ENCODE data around the gene HCFC1R1.

Gene HCFC1R1

DNA sequence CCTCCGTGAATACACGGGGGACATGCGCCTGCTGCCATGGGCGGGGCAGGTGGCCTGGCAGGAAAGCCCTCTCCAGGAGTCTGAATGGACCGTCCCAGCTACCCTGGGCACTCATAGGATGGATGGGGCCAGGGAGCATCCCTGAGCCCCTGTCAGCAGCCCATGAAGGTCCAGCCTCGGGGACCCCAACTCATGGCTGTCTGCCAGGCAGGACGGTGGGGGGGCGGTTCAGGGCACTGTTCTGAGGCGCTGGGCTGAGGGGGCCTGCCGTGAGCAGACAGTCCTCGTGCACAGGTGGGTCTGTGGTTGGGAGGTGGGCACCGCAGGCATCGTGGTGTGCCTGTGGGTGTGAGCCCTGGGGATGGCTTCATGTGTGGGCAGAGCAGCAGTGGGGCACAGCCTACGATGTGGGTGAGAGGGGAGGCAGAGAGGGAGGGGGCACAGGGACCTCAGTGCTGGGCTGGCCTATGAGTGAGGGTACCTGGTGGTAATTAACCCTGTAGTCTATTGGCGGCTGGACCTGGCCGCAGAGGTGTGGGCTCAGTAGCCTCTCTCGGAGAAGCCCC lies 37.0 kb downstream of the HCFC1R1 start:
- Histone ChIP-seq H2AFZ (ENCODE audit: low read length) (no peak overlapping the region), H3K14ac (ENCODE audit: low read length) (peak overlapping the region; percentile 17)
- WGBS, 2 donors (ENCODE audit: extremely low coverage in 2 of 2, insufficient read length in 2 of 2, insufficient replicate concordance in 1 of 2), result no CpG with 5 or more reads among the region's 17 CpGs

DNA sequence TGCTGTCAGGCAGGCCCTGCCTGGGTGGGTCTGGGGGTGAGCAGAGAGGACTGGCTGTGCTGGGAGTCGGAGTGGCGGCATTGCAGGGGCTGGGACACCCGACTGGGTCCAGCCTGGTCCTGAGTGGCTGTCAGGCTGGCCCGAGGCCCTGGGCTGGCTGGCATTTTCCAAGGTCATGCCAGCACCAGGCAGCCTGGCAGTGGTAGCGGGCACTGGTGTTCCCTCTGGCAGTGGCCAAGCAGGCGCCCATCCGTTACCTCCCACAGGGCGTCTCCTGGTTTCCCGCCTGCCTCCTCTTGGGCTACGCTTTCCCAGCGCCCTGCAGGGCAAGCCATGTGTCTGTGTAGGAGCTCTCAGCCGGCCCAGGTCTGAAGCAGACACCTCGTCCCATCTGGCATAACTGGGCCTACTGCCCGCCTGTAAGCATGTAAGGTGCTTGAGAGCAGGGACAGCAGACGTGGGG lies 37.8 kb downstream of the HCFC1R1 start:
- Histone ChIP-seq H4K91ac (ENCODE audit: low read depth, low read length, poor library complexity) (no peak overlapping the region), H3K79me1 (ENCODE audit: low read depth, low read length) (no peaks in the 10 kb centered on the region), H3K4me2 (ENCODE audit: insufficient read depth, low read length, poor library complexity, severe bottlenecking) (no peak overlapping the region), H3K4ac (ENCODE audit: low read length) (no peak overlapping the region), H2BK12ac (ENCODE audit: low read length) (peak overlapping the region; percentile 96), H3K36me3 (replicated peaks in 1 of 2; ENCODE audit: control insufficient read depth in 2 of 2, insufficient read depth in 2 of 2, low read length in 2 of 2) (no peaks in the 10 kb centered on the region), H2AK5ac (ENCODE audit: low read depth, low read length) (peak overlapping the region; percentile 89), H3K27me3 (ENCODE audit: control insufficient read depth in 3 of 3, insufficient read depth in 3 of 3, low read depth in 1 of 3, low read length in 3 of 3) (peaks cover 0 to 66% (median 0%) of the 10 kb centered on the region in 3 experiments), H3K23ac (ENCODE audit: low read depth, low read length, poor library complexity) (peak overlapping the region; percentile 81), H3K27ac (replicated peaks; ENCODE audit: low read length) (no peak overlapping the region), H2AFZ (ENCODE audit: low read length) (no peak overlapping the region), H3K18ac (ENCODE audit: low read length) (peak overlapping the region; percentile 28), H3K4me1 (ENCODE audit: control insufficient read depth in 2 of 2, insufficient read depth in 1 of 2, low read depth in 1 of 2, low read length in 2 of 2) (peaks cover 8 to 14% of the 10 kb centered on the region in 2 donors), H2BK15ac (ENCODE audit: low read length) (peak overlapping the region; percentile 54), H2BK5ac (ENCODE audit: low read length) (peak overlapping the region; percentile 19), H3K9ac (ENCODE audit: low read depth, low read length, poor library complexity) (no peak overlapping the region), H3K9me3 (replicated peaks in 1 of 2; ENCODE audit: control insufficient read depth in 2 of 2, insufficient read depth in 1 of 2, low read depth in 1 of 2, low read length in 2 of 2) (no peaks in the 10 kb centered on the region), H3K4me3 (ENCODE audit: low read length in 2 of 2) (no peak overlapping the region), H3K14ac (ENCODE audit: low read length) (peak overlapping the region; percentile 89), H2BK120ac (ENCODE audit: low read depth, low read length) (no peak overlapping the region), H4K8ac (ENCODE audit: low read depth, low read length) (no peak overlapping the region)
- no CpG with 5 or more reads among the region's 15 CpGs for WGBS, 2 donors (ENCODE audit: extremely low coverage in 2 of 2, insufficient read length in 2 of 2, insufficient replicate concordance in 1 of 2)
- no peak for DNase-seq (ENCODE audit: low spot score)

More for the DNA sequence above, 37.0 kb downstream of the HCFC1R1 start:
- Histone ChIP-seq H3K23ac (ENCODE audit: low read depth, low read length, poor library complexity) (no peak overlapping the region), H4K8ac (ENCODE audit: low read depth, low read length) (no peak overlapping the region), H4K91ac (ENCODE audit: low read depth, low read length, poor library complexity) (no peak overlapping the region), H3K4me2 (ENCODE audit: insufficient read depth, low read length, poor library complexity, severe bottlenecking) (no peak overlapping the region), H3K27me3 (ENCODE audit: control insufficient read depth in 3 of 3, insufficient read depth in 3 of 3, low read depth in 1 of 3, low read length in 3 of 3) (peaks cover 0 to 74% (median 0%) of the 10 kb centered on the region in 3 experiments), H2BK12ac (ENCODE audit: low read length) (no peak overlapping the region), H3K36me3 (replicated peaks in 1 of 2; ENCODE audit: control insufficient read depth in 2 of 2, insufficient read depth in 2 of 2, low read length in 2 of 2) (no peaks in the 10 kb centered on the region), H2BK120ac (ENCODE audit: low read depth, low read length) (no peak overlapping the region), H3K4me1 (ENCODE audit: control insufficient read depth in 2 of 2, insufficient read depth in 1 of 2, low read depth in 1 of 2, low read length in 2 of 2) (peaks cover 4 to 7% of the 10 kb centered on the region in 2 donors), H3K18ac (ENCODE audit: low read length) (peak overlapping the region; percentile 48), H3K4ac (ENCODE audit: low read length) (no peak overlapping the region), H2AK5ac (ENCODE audit: low read depth, low read length) (peak overlapping the region; percentile 88), H2BK15ac (ENCODE audit: low read length) (peak overlapping the region; percentile 54), H3K9ac (ENCODE audit: low read depth, low read length, poor library complexity) (peak overlapping the region; percentile 2), H3K27ac (replicated peaks; ENCODE audit: low read length) (no peak overlapping the region), H3K4me3 (ENCODE audit: low read length in 2 of 2) (no peak overlapping the region), H2BK5ac (ENCODE audit: low read length) (peak overlapping the region; percentile 53), H3K9me3 (replicated peaks in 1 of 2; ENCODE audit: control insufficient read depth in 2 of 2, insufficient read depth in 1 of 2, low read depth in 1 of 2, low read length in 2 of 2) (no peaks in the 10 kb centered on the region), H3K79me1 (ENCODE audit: low read depth, low read length) (no peaks in the 10 kb centered on the region)
- no peak for DNase-seq (ENCODE audit: low spot score)

GRCh38 chr16:2985462-2985861 lies 38.3 kb downstream of the HCFC1R1 start:
- H3K36me3 ChIP-seq (replicated peaks in 1 of 2; ENCODE audit: control insufficient read depth in 2 of 2, insufficient read depth in 2 of 2, low read length in 2 of 2), result no peaks in the 10 kb centered on the region
- peak overlapping the region; percentile 81 for H3K23ac ChIP-seq (ENCODE audit: low read depth, low read length, poor library complexity)
- H3K18ac ChIP-seq (ENCODE audit: low read length), result no peak overlapping the region
- no peak overlapping the region for H3K27ac ChIP-seq (replicated peaks; ENCODE audit: low read length)
- no CpG with 5 or more reads among the region's 9 CpGs for WGBS, 2 donors (ENCODE audit: extremely low coverage in 2 of 2, insufficient read length in 2 of 2, insufficient replicate concordance in 1 of 2)
- H3K9me3 ChIP-seq (replicated peaks in 1 of 2; ENCODE audit: control insufficient read depth in 2 of 2, insufficient read depth in 1 of 2, low read depth in 1 of 2, low read length in 2 of 2), result no peaks in the 10 kb centered on the region
- no peak overlapping the region for H3K4me2 ChIP-seq (ENCODE audit: insufficient read depth, low read length, poor library complexity, severe bottlenecking)
- no peak overlapping the region for H2AFZ ChIP-seq (ENCODE audit: low read length)
- peaks cover 0 to 62% (median 0%) of the 10 kb centered on the region in 3 experiments for H3K27me3 ChIP-seq (ENCODE audit: control insufficient read depth in 3 of 3, insufficient read depth in 3 of 3, low read depth in 1 of 3, low read length in 3 of 3)
- no peak for DNase-seq (ENCODE audit: low spot score)
- no peak overlapping the region for H3K4me3 ChIP-seq (ENCODE audit: low read length in 2 of 2)
- no peak overlapping the region for H4K91ac ChIP-seq (ENCODE audit: low read depth, low read length, poor library complexity)
- H3K14ac ChIP-seq (ENCODE audit: low read length), result no peak overlapping the region
- no peak overlapping the region for H2BK120ac ChIP-seq (ENCODE audit: low read depth, low read length)
- H3K9ac ChIP-seq (ENCODE audit: low read depth, low read length, poor library complexity), result peak overlapping the region; percentile 32
- H4K8ac ChIP-seq (ENCODE audit: low read depth, low read length), result no peak overlapping the region
- H2BK15ac ChIP-seq (ENCODE audit: low read length), result peak overlapping the region; percentile 54
- peaks cover 8 to 17% of the 10 kb centered on the region in 2 donors for H3K4me1 ChIP-seq (ENCODE audit: control insufficient read depth in 2 of 2, insufficient read depth in 1 of 2, low read depth in 1 of 2, low read length in 2 of 2)
- H2AK5ac ChIP-seq (ENCODE audit: low read depth, low read length), result peak overlapping the region; percentile 89
- H3K4ac ChIP-seq (ENCODE audit: low read length), result no peak overlapping the region
- H2BK12ac ChIP-seq (ENCODE audit: low read length), result peak overlapping the region; percentile 96
- peak overlapping the region; percentile 19 for H2BK5ac ChIP-seq (ENCODE audit: low read length)
- H3K79me1 ChIP-seq (ENCODE audit: low read depth, low read length), result no peaks in the 10 kb centered on the region

DNA sequence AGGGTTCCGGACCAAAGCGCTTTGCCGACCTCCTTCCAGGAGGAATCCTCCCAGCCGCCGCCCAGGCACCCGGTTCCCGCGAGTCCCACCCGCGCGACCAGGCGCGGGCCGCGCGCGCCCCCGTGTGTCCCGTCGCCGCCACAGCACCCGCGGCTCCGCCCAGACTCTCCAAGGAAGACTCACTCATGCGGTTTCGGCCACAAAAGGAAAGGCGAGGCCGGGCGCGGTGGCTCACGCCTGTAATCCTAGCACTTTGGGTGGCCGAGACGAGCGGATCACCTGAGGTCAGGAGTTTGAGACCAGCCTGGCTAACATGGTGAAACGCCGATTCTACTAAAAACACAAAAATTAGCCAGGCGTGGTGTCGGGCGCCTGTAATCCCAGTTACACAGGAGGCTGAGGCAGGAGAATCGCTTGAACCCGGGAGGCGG lies 40.0 kb downstream of the HCFC1R1 start:
- DNase-seq (ENCODE audit: low spot score), result peak; percentile 79
- H3K9me3 ChIP-seq (replicated peaks in 1 of 2; ENCODE audit: control insufficient read depth in 2 of 2, insufficient read depth in 1 of 2, low read depth in 1 of 2, low read length in 2 of 2), result no peaks in the 10 kb centered on the region
- H3K9ac ChIP-seq (ENCODE audit: low read depth, low read length, poor library complexity), result peak overlapping the region; percentile 44
- H3K4ac ChIP-seq (ENCODE audit: low read length), result no peak overlapping the region
- no peak overlapping the region for H2BK120ac ChIP-seq (ENCODE audit: low read depth, low read length)
- peaks cover 0 to 44% (median 0%) of the 10 kb centered on the region in 3 experiments for H3K27me3 ChIP-seq (ENCODE audit: control insufficient read depth in 3 of 3, insufficient read depth in 3 of 3, low read depth in 1 of 3, low read length in 3 of 3)
- peaks cover 6% of the 10 kb centered on the region for H3K79me1 ChIP-seq (ENCODE audit: low read depth, low read length)
- H3K18ac ChIP-seq (ENCODE audit: low read length), result no peak overlapping the region
- peaks cover 0 to 4% of the 10 kb centered on the region in 2 donors for H3K36me3 ChIP-seq (replicated peaks in 1 of 2; ENCODE audit: control insufficient read depth in 2 of 2, insufficient read depth in 2 of 2, low read length in 2 of 2)
- no peak overlapping the region for H4K8ac ChIP-seq (ENCODE audit: low read depth, low read length)
- H3K4me3 ChIP-seq (ENCODE audit: low read length in 2 of 2), result no peak overlapping the region
- no peak overlapping the region for H4K91ac ChIP-seq (ENCODE audit: low read depth, low read length, poor library complexity)
- no peak overlapping the region for H3K27ac ChIP-seq (replicated peaks; ENCODE audit: low read length)
- no CpG with 5 or more reads among the region's 42 CpGs for WGBS, 2 donors (ENCODE audit: extremely low coverage in 2 of 2, insufficient read length in 2 of 2, insufficient replicate concordance in 1 of 2)
- H2BK15ac ChIP-seq (ENCODE audit: low read length), result no peak overlapping the region
- no peak overlapping the region for H2BK12ac ChIP-seq (ENCODE audit: low read length)
- peak overlapping the region; percentile 81 for H2AFZ ChIP-seq (ENCODE audit: low read length)
- no peak overlapping the region for H3K14ac ChIP-seq (ENCODE audit: low read length)
- H3K23ac ChIP-seq (ENCODE audit: low read depth, low read length, poor library complexity), result no peak overlapping the region
- H3K4me2 ChIP-seq (ENCODE audit: insufficient read depth, low read length, poor library complexity, severe bottlenecking), result peak overlapping the region; percentile 25
- peaks cover 14 to 22% of the 10 kb centered on the region in 2 donors for H3K4me1 ChIP-seq (ENCODE audit: control insufficient read depth in 2 of 2, insufficient read depth in 1 of 2, low read depth in 1 of 2, low read length in 2 of 2)
- no peak overlapping the region for H2BK5ac ChIP-seq (ENCODE audit: low read length)
- no peak overlapping the region for H2AK5ac ChIP-seq (ENCODE audit: low read depth, low read length)

All from neuronal stem cell (in vitro differentiated cells).